Measurements from ENCODE around the gene ADD3. TPM values are rescaled to one million over a fixed set of nuclear protein-coding genes. Genes with fewer than 3 reads are reported as not detected.

ADD3 gene
- total RNA-seq, 1 experiment from 2014 or later, result 86.7 TPM

- H3K27me3 Mint-ChIP-seq (ENCODE audit: low read depth), result peaks cover 99% of the 10 kb centered on the region
- no peaks in the 10 kb centered on the region for H3K9me3 Mint-ChIP-seq
- H3K4me1 Mint-ChIP-seq, result peaks cover 29% of the 10 kb centered on the region
- CTCF ChIA-PET, result interaction anchor here (1.0 to 1.5 kb wide), 4 partner anchors 25 to 279 kb away, joined by 3 to 8 read pairs (median 5); no protein-coding TSS in a partner anchor
- DNase-seq (ENCODE audit: low spot score) (no peak), ATAC-seq (peak; percentile 55)
- TF ChIP-seq ZMAT4 (CRISPR knock-in tag; IDR thresholded peaks at IDR 0.05) (peak; percentile 54; the same call in 1 of the 2 replicates), FOXP4 (CRISPR knock-in tag; IDR thresholded peaks at IDR 0.05) (no peak)
- POLR2A ChIA-PET, result no interaction called here
- no peak overlapping the region for H3K4me3 Mint-ChIP-seq
- no peaks in the 10 kb centered on the region for H3K36me3 Mint-ChIP-seq
- no peak overlapping the region for H3K27ac Mint-ChIP-seq
Observed at GRCh38 chr10:110163192-110163773, 155.5 kb downstream of the ADD3 start.

- CTCF ChIA-PET, result interaction anchor here (1.3 kb wide), 1 partner anchor 60 kb away, joined by 3 read pairs; no protein-coding TSS in a partner anchor
- H3K4me3 Mint-ChIP-seq, result no peak overlapping the region
- H3K27me3 Mint-ChIP-seq (ENCODE audit: low read depth), result peaks cover 99% of the 10 kb centered on the region
Observed at GRCh38 chr10:110163841-110164240, 156.1 kb downstream of the ADD3 start.

More at GRCh38 chr10:110163841-110164240, 156.1 kb downstream of the ADD3 start:
- Mint-ChIP-seq H3K9me3 (no peaks in the 10 kb centered on the region), H3K27ac (no peak overlapping the region), H3K4me1 (peaks cover 31% of the 10 kb centered on the region), H3K36me3 (no peaks in the 10 kb centered on the region)
- TF ChIP-seq ATF6 (CRISPR knock-in tag; IDR thresholded peaks at IDR 0.05), result no peak
- TF ChIP-seq NR1H2 (CRISPR knock-in tag; IDR thresholded peaks at IDR 0.05), result no peak
- no peak for TF ChIP-seq IRF2 (CRISPR knock-in tag; IDR thresholded peaks at IDR 0.05; ENCODE audit: borderline replicate concordance, low read depth)
- TF ChIP-seq HMGXB4 (CRISPR knock-in tag; IDR thresholded peaks at IDR 0.05), result no peak
- no peak for TF ChIP-seq OVOL2 (CRISPR knock-in tag; IDR thresholded peaks at IDR 0.05; ENCODE audit: borderline replicate concordance)
- TF ChIP-seq E2F1 (CRISPR knock-in tag; IDR thresholded peaks at IDR 0.05), result no peak
- TF ChIP-seq ESRRA (CRISPR knock-in tag; IDR thresholded peaks at IDR 0.05; ENCODE audit: borderline replicate concordance), result no peak
- no peak for TF ChIP-seq ATF3 (CRISPR knock-in tag; conservative IDR thresholded peaks at IDR 0.05)
- no peak for TF ChIP-seq PRDM15 (CRISPR knock-in tag; IDR thresholded peaks at IDR 0.05)
- no peak for TF ChIP-seq ZNF232 (CRISPR knock-in tag; IDR thresholded peaks at IDR 0.05)
- TF ChIP-seq IRF1 (CRISPR knock-in tag; IDR thresholded peaks at IDR 0.05), result no peak
- no peak for TF ChIP-seq ATF2 (CRISPR knock-in tag; IDR thresholded peaks at IDR 0.05; ENCODE audit: borderline replicate concordance, low read depth)
- POLR2A ChIA-PET, result no interaction called here
- DNase-seq (ENCODE audit: low spot score), result no peak
- ATAC-seq, result peak; percentile 7; the same call in 1 of the 2 replicates

Measured in WTC11 (cell line).